Muscle layer of colon (tissue), 2 donors: ENCODE measurements around the gene CEP85L.
"Not testable (repeated sequence)": the region's sequence is repeated elsewhere in the genome, so short reads cannot be mapped to it uniquely, and the experiment has no call there.

Experiments
- H3K27ac ChIP-seq: one replicate; pipeline ENCODE4 v1.7.0; 2013; ENCODE audit warnings: low read depth, mild to moderate bottlenecking, low read length, moderate library complexity
- H3K27me3 ChIP-seq, 2 donors: one replicate each; pipeline ENCODE4 v1.7.0; 2013; ENCODE audit warnings: low read length in 2 of 2, mild to moderate bottlenecking in 2 of 2; ENCODE audit not compliant: insufficient read depth in 2 of 2, control insufficient read depth in 1 of 2
- H3K36me3 ChIP-seq: one replicate; pipeline ENCODE4 v1.7.0; 2013; ENCODE audit warnings: mild to moderate bottlenecking, low read length; ENCODE audit not compliant: insufficient read depth
- H3K4me1 ChIP-seq: one replicate; pipeline ENCODE4 v1.7.0; 2013; ENCODE audit warnings: mild to moderate bottlenecking, low read length; ENCODE audit not compliant: insufficient read depth
- H3K4me3 ChIP-seq, 2 donors: one replicate each; pipeline ENCODE4 v1.7.0; 2013; ENCODE audit warnings: low read length in 2 of 2, low read depth in 1 of 2, mild to moderate bottlenecking in 1 of 2, moderate library complexity in 1 of 2
- H3K9ac ChIP-seq: one replicate; pipeline ENCODE4 v1.7.0; 2013; ENCODE audit warnings: low read length
- H3K9me3 ChIP-seq: one replicate; pipeline ENCODE4 v1.7.0; 2013; ENCODE audit warnings: mild to moderate bottlenecking, low read length
- donor health status: abdominal sarcoma.
- donor health status: Adenocarcinoma of cecum.

The CEP85L gene

DNA sequence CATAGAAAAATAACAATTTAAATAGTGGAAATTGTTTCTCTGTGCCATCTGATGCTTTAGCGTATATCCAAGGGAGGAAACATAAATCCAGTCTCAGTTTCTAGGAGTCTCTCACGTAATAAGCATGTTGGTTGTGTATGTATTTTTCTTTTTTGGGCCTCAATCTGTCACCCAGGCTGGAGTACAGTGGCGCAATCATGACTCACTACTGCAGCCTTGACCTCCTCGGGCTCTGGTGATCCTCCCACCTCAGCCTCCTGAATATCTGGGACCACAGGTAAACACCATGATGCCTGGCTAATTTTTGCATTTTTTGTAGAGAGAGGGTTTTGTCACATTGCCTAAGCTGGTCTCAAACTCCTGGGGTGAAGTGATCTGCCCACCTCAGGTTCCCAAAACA, 181.9 kb downstream of the CEP85L start:
- Histone ChIP-seq H3K27me3 (no peaks in the 10 kb centered on the region), H3K27ac (no peak overlapping the region), H3K9me3 (no peaks in the 10 kb centered on the region), H3K4me3 (no peak overlapping the region), H3K4me1 (no peaks in the 10 kb centered on the region), H3K9ac (no peak overlapping the region), H3K36me3 (peaks cover 13% of the 10 kb centered on the region)

DNA sequence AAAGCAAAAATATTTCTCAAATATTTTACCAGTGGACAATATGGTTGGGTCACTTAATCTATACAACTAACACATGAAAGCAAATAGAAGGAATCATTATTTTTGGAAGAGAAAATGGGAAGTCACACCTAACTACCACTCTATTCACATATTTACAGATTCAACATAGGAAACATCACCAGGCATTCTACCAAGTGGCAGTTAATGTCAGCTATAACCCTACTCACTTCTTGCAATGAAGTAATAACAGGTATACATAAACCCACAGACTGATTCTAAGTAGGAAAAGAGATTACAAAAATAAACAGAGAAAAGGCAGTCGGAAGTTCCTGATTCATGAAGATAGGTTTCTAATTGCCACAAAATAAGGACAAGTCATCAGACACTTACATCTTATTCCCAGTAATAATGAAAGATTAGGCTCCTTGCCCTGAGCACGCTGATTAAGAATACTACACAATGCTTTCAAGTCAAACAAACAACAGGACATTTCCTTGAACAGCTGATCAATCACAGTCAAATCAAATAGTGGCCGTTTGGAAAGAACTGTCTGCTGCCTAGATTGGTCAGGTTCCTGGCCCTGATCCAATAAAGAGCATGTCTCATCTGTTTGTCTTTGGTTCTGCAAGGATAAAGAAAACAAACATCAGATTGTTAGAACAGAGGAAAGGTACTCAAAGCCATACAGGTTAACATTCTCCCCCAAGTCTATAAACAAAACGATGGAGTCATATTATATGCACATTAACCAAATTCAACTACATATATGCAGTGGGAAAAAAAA, 182.5 kb downstream of the CEP85L start:
- no peak overlapping the region for H3K27ac ChIP-seq
- H3K36me3 ChIP-seq: peaks cover 13% of the 10 kb centered on the region
- H3K9ac ChIP-seq: no peak overlapping the region
- no peak overlapping the region for H3K4me3 ChIP-seq
- H3K9me3 ChIP-seq: no peaks in the 10 kb centered on the region
- H3K4me1 ChIP-seq: no peaks in the 10 kb centered on the region
- H3K27me3 ChIP-seq: no peaks in the 10 kb centered on the region

DNA sequence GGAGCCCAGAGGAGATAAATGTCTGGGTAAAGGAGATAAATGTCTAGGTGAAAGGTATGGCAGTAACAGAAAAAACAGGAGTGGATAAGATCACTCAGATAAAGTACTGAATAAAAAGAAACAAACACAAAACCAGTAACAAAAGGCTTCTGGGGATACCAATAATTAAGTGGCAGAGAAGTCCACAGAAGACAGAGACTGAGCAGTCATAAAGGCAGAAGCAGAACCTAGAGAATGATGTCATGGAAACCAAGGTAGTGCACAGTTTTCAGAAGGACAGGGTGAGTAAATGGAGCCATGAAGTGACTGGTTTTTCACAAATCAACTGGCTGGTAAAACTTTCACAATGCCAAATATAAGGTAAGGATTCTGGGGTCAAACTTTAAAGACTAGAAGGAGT, 184.2 kb downstream of the CEP85L start:
- H3K9me3 ChIP-seq: no peaks in the 10 kb centered on the region
- H3K4me1 ChIP-seq: no peaks in the 10 kb centered on the region
- H3K27me3 ChIP-seq: no peaks in the 10 kb centered on the region
- H3K9ac ChIP-seq: no peak overlapping the region
- no peak overlapping the region for H3K27ac ChIP-seq
- H3K4me3 ChIP-seq: no peak overlapping the region
- H3K36me3 ChIP-seq: peaks cover 13% of the 10 kb centered on the region

DNA sequence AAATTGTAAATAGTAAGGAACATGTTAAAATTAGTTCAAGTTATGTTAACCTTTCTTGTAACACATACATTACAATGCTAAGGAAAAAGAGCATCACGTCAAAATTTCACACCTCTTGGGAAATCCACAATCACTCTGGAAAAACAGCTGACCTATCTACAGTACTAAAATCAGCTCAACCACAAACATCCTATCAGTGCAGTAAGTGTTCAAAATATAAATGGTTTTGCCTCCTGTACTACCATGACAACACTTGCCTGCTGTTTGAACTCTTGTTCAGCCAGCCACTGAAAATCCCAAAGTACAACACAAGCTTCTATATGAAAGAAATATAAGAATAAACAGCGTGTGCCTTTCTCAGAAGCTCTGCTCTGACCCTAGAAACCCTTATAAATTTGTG, 186.8 kb downstream of the CEP85L start:
- H3K36me3 ChIP-seq: peaks cover 13% of the 10 kb centered on the region
- no peaks in the 10 kb centered on the region for H3K9me3 ChIP-seq
- no peaks in the 10 kb centered on the region for H3K27me3 ChIP-seq
- H3K27ac ChIP-seq: no peak overlapping the region
- no peaks in the 10 kb centered on the region for H3K4me1 ChIP-seq
- no peak overlapping the region for H3K9ac ChIP-seq
- no peak overlapping the region for H3K4me3 ChIP-seq

DNA sequence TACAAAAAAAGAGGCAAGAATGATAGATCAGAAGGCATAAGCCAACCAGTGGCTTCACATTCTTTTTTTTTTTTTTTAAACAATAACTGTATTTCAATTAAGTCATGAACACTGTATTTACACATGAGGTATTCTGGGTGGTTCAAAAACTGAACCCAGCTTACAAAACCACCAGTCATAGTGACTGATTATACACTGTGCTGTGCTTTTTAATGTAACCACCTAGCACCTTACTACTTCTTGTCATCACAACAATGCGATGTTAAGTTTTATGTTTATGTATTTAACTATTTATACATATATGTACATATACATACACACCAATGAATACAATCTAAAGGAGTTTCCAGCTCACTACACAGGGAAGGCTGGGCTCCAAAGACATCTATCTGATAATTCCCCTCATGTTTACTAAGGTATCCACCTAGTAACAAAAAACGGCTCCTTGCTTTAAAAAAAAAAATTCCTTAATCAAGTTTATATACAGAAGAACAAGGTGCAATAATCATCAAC, 190.4 kb downstream of the CEP85L start:
- peaks cover 8% of the 10 kb centered on the region for H3K36me3 ChIP-seq
- H3K9me3 ChIP-seq: no peaks in the 10 kb centered on the region
- no peak overlapping the region for H3K27ac ChIP-seq
- H3K4me3 ChIP-seq: no peak overlapping the region
- no peak overlapping the region for H3K9ac ChIP-seq
- no peaks in the 10 kb centered on the region for H3K27me3 ChIP-seq
- no peaks in the 10 kb centered on the region for H3K4me1 ChIP-seq

DNA sequence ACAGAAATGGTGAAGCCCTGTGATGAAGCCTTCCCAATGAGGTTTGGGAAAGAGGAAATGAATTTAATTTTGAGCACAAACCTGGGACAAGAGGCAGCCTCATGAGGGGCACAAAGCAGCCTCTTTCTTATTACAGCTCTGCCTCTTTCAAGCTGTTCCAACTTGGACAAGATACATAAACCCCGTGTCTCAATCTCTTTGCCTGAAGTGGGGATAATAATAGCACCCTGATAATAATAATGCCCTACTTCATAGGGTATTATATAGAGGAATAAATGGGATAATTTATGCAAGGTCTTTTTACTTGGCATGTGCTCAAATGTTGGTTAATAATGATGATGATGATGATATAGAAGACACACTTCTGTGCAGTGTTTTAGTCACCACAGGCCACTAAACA, 194.4 kb downstream of the CEP85L start:
- no peak overlapping the region for H3K4me3 ChIP-seq
- H3K27me3 ChIP-seq: no peaks in the 10 kb centered on the region
- H3K27ac ChIP-seq: no peak overlapping the region
- no peaks in the 10 kb centered on the region for H3K4me1 ChIP-seq
- H3K9ac ChIP-seq: no peak overlapping the region
- peaks cover 4% of the 10 kb centered on the region for H3K9me3 ChIP-seq
- H3K36me3 ChIP-seq: no peaks in the 10 kb centered on the region

DNA sequence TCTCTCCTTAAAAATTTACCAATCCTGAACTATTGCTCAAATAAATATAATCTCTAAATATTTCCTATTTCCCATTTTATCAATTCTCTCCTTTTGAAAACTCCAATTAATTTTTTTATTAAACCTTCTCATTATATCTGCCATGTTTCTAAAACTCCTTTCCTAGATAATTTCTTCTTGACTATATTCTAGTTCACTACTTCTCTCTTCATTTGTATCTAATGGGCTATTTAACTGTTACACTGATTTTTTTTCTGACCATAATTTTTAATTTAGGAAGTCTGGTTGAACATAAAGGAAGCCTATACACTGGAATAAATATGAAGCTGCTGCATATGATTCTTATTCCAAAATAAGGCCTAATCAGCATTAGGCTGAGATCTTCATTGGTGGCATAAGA, 199.6 kb downstream of the CEP85L start:
- H3K36me3 ChIP-seq: no peaks in the 10 kb centered on the region
- H3K9ac ChIP-seq: no peak overlapping the region
- no peaks in the 10 kb centered on the region for H3K27me3 ChIP-seq
- no peak overlapping the region for H3K4me3 ChIP-seq
- no peaks in the 10 kb centered on the region for H3K4me1 ChIP-seq
- peaks cover 19% of the 10 kb centered on the region for H3K9me3 ChIP-seq
- H3K27ac ChIP-seq: no peak overlapping the region

DNA sequence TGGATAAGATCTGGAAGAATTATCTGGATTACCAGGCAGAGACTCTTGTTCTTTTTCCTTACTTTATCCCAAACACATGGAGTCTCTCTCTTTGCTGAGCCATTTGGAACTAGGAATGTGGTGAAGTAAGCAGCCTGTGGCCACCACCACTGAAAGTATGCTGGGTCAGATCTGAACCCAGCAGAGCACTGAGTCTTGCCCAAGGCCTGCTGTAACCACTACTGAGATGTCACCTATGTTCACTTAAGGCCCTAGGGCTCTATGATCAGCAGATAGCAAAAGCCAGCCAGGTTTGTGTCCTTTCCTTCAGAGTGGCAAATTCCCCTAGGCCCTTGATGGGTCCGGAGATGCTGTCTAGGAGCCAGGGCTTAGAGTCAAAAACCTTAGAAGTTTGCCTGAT, 206.6 kb downstream of the CEP85L start:
- Histone ChIP-seq H3K27me3 (no peaks in the 10 kb centered on the region), H3K9me3 (peaks cover 5% of the 10 kb centered on the region), H3K36me3 (no peaks in the 10 kb centered on the region), H3K27ac (no peak overlapping the region), H3K4me3 (no peak overlapping the region), H3K4me1 (no peaks in the 10 kb centered on the region), H3K9ac (no peak overlapping the region)

DNA sequence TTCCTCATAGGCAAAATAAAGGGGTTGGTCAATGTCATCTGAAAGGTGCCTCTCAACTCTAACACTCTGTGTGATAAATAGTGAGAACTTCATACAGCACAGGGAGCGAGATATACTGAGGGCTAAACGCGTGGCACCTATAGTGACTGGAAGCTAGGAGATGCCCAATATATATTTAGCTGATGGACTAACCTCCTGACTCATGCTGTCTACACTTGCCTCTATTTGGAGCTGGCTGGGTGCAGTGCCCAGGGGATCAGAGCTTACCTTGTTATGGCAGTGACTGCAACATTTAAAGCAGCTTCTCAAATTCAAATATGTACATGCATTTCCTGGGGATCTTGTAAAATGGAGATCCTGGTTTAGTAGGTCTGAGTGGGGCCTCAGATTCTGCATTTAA, 214.9 kb downstream of the CEP85L start:
- Histone ChIP-seq H3K9me3 (no peaks in the 10 kb centered on the region), H3K27ac (no peak overlapping the region), H3K36me3 (no peaks in the 10 kb centered on the region), H3K4me3 (no peak overlapping the region), H3K4me1 (no peaks in the 10 kb centered on the region), H3K9ac (no peak overlapping the region), H3K27me3 (no peaks in the 10 kb centered on the region)

DNA sequence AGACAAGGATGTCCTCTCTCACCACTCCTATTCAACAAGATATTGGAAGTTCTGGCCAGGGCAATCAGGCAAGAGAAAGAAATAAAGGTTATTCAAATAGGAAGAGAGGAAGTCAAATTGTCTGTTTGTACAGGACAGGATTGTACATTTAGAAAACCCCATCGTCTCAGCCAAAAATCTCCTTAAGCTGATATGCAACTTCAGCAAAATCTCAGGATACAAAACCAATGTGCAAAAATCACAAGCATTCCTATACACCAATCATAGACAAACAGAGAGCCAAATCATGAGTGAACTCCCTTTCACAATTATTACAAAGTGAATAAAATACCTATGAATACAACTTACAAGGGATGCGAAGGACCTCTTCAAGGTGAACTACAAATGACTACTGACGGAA, 217.2 kb downstream of the CEP85L start:
- H3K36me3 ChIP-seq, H3K27ac ChIP-seq, H3K9me3 ChIP-seq, H3K4me1 ChIP-seq, H3K27me3 ChIP-seq, H3K4me3 ChIP-seq, H3K9ac ChIP-seq: not testable (repeated sequence)

DNA sequence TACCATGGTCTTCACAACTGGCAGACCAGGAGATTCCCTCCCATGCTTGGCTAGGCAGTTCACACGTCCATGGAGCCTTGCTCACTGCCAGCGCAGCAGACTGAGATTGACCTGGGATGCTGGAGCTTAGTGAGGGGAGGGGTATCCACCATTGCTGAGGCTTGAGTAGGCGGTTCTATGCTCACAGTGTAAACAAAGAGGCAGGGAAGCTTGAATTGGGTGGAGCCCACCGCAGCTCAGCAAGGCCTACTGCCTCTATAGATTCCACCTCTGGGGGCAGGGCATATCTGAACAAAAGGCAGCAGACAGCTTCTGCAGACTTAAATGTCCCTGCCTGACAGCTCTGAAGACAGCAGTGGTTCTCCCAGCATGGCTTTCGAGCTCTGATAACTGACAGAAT, 230.1 kb downstream of the CEP85L start:
- H3K27ac ChIP-seq, H3K4me1 ChIP-seq, H3K9me3 ChIP-seq, H3K27me3 ChIP-seq, H3K36me3 ChIP-seq, H3K9ac ChIP-seq, H3K4me3 ChIP-seq: not testable (repeated sequence)
